Astrocyte of the cerebellum (primary cell): ENCODE data around the gene AP2A1.

Source experiments
- DNase-seq: peaks from one replicate; pipeline ENCODE4 v3.0.0-alpha.2; 2011; ENCODE audit warnings: low read depth
- H3K4me3 ChIP-seq: 2 replicates; pipeline ENCODE4 v1.5.1; 2011; ENCODE audit warnings: mild to moderate bottlenecking, low read depth, low read length, moderate library complexity
- CTCF ChIP-seq: IDR thresholded peaks from 2 replicates; pipeline ENCODE4 v1.5.1; 2012; ENCODE audit warnings: low read length, low read depth, moderate library complexity, mild to moderate bottlenecking; ENCODE audit errors: missing control alignments
- in situ Hi-C: cut with HindIII; loops from 2 replicates; pipeline ENCODE4 v1.10.0; 2017; ENCODE audit warnings: low sequenced_read_pairs

Gene AP2A1

GRCh38 chr19:49824662-49825061 is 57.9 kb downstream of the AP2A1 start:
- DNase-seq = no peak
- TF ChIP-seq CTCF = no peak
- in situ Hi-C loops = no loop called here
- H3K4me3 ChIP-seq = no peak overlapping the region

- no peak for TF ChIP-seq CTCF
- in situ Hi-C loops = no loop called here
- no peak for DNase-seq
- no peak overlapping the region for H3K4me3 ChIP-seq
These were observed 60.2 kb downstream of the AP2A1 start for GRCh38 chr19:49827034-49827433.

GRCh38 chr19:49829200-49829599 is 62.4 kb downstream of the AP2A1 start:
- in situ Hi-C loops = no loop called here
- no peak for DNase-seq
- TF ChIP-seq CTCF = no peak
- H3K4me3 ChIP-seq = no peak overlapping the region

- no peak for TF ChIP-seq CTCF
- in situ Hi-C loops = no loop called here
These were observed 62.9 kb downstream of the AP2A1 start for GRCh38 chr19:49829721-49830120.

GRCh38 chr19:49830766-49831165 is 64.0 kb downstream of the AP2A1 start:
- in situ Hi-C loops = no loop called here
- no peak for DNase-seq
- no peak overlapping the region for H3K4me3 ChIP-seq
- no peak for TF ChIP-seq CTCF

More at GRCh38 chr19:49829721-49830120, 62.9 kb downstream of the AP2A1 start:
- H3K4me3 ChIP-seq = no peak overlapping the region
- DNase-seq = no peak

- H3K4me3 ChIP-seq = no peak overlapping the region
- DNase-seq = no peak
- in situ Hi-C loops = no loop called here
- no peak for TF ChIP-seq CTCF
These were observed 64.8 kb downstream of the AP2A1 start for GRCh38 chr19:49831592-49831991.

GRCh38 chr19:49832556-49832955 is 65.8 kb downstream of the AP2A1 start:
- in situ Hi-C loops = no loop called here
- no peak for DNase-seq
- no peak for TF ChIP-seq CTCF
- no peak overlapping the region for H3K4me3 ChIP-seq
